Stimulated activated CD4-positive, alpha-beta T cell treated with anti-CD3 and anti-CD28 coated beads, Interleukin-12 subunit alpha, Interleukin-12 subunit beta, amount 100 ng/mL, for 4 hours (primary cell): ENCODE data around the gene ATXN7L1.
"Not testable (repeated sequence)": the region's sequence is repeated elsewhere in the genome, so short reads cannot be mapped to it uniquely, and the experiment has no call there.

Experiments
- DNase-seq: peaks from one replicate; pipeline ENCODE4 v3.0.0-alpha.2; 2020

Gene ATXN7L1

DNA sequence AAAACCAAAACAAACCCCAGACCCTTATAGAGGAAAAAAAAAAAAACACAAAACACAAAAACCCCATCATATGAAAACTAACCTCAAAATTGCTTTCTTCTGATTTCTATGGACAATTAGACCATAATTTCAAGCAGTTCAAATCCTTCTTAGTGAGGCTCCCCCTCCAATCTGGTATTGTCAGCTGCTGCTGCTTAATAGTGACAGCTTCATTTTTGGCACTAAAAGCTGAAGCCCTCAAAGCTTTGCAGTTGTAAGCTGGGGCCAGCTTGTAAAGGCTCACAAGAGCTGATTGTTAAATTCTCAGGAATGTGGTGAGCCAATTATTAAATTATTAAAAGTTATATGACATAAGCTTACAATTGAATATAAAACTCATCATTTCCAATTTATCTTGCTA lies 21.9 kb downstream of the ATXN7L1 start:
- no peak for DNase-seq

DNA sequence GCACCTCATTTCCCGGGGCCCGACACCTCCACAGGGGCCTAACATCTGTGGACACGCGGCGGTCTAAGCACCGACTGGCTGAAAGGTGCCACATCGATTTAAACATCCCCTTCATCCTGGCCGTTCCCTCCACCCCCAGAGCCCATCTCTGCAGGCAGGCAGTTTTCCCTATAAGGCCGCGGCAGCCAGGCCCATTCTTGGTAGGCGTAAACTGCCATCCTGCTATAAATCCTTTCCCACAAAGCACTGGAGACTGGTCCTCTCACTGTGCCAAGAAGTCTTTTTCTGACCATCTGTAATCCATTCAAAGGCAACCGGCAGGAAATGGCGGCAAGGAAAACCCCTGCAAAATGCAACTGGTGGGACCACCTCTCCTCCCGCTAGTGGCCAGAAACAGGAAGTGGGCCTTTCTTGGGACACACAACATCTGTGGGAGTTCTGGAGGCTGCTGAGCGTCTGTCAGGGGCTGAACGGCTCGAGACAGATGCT lies 22.4 kb downstream of the ATXN7L1 start:
- no peak for DNase-seq

DNA sequence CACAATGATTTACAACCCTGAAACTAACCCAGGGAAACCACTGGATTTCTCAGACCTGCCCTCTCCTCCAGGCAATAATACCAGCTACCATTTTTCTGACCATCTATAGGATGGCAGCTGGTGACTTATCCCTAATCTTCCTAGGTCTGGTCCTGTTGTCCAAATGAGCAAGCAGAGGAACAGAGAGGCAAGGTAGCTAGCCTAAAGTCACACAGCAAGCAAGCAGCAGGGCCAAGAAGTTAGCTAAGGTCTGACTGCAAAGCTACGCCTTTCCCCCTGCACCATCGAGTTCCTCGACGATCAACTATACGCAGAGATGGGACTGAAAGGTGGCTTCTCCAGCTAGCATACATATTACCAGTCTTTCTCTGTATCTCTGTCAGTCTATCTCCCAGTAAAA lies 25.3 kb downstream of the ATXN7L1 start:
- no peak for DNase-seq

DNA sequence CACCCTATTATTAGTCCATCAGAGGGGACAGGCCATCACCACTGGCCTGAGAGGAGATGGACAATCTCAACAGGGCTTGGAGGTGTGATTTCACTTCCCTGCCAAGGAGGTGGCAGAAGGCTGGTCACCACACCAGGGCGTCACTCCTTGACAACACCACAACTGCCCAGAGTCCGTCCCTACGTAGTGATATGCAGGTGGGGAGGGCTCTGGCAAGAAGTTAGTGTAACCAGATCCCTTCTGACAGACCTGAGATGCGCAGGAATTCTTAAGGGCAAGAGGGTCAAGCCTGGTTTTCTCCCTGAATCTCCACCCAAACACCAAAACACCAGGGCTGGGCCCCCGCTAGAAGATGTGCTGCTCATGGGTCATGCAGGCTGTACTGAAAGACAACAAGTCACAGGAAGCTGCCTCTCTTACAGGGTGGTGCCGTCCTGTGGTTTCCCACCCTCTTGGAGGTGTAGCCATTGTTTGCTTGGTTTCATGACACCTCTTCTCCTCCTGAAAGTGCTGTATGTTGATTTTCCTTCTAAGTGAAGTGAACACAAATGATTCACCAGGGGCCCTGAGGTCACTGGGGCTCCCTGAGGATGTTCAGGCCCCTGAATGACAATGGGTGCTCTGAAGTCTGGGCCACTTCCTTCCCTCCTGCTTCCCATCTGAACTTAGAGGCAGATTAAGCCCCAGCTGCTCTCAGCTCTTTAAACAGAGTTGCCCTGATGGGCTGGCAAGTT lies 27.1 kb downstream of the ATXN7L1 start:
- DNase-seq, result peak; percentile 31

DNA sequence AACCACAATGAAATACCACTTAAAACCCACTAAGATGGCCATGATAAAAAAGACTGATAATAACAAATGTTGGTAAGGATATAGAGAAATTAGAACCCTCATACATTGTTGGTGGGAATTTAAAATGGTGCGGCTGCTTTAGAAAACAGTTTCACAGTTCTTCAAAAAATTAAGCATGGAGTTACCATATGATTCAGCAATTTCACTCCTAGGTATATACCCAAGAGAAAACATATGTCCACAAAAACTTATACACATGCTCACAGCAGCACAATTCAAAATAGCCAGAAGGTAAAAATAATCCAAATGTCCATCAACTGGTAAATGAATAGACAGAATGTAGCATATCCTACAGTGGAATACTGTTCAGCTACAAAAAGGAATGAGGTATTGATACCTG lies 30.0 kb downstream of the ATXN7L1 start:
- no peak for DNase-seq

DNA sequence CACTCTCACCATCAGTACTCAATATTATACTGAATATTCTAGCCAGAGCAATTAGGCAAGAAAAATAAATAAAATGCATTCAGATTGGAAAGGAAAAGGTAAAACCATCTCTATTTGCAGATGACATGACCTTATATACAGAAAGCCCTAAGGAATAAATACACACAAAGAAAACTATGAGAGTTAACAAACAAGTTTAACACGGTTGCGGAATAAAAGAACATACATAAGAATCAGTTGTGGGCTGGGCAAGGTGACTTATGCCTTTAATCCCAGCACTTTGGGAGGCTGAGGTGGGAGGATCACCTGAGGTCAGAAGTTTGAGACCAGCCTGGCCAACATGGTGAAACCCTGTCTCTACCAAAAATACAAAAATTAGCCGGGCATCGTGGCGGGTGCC lies 31.7 kb downstream of the ATXN7L1 start:
- not testable (repeated sequence) for DNase-seq

DNA sequence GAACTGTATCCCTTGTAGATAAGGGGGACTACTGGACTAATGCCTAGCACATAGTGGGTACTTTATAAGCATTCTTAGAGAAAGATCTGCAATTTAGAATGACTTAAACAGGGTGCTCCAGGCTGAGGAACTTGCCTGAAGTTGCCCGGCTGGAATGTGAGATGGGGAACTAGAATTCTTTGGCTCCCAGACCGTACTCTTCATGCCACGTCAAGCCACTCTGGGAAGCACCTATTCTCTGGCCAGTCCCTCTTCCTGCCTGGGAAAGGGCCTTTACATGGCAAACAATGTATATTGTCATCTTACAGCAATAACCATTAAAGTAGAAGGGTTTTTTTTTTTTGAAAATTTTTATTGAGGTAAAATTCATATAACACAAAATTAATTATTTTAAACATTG lies 34.5 kb downstream of the ATXN7L1 start:
- no peak for DNase-seq

DNA sequence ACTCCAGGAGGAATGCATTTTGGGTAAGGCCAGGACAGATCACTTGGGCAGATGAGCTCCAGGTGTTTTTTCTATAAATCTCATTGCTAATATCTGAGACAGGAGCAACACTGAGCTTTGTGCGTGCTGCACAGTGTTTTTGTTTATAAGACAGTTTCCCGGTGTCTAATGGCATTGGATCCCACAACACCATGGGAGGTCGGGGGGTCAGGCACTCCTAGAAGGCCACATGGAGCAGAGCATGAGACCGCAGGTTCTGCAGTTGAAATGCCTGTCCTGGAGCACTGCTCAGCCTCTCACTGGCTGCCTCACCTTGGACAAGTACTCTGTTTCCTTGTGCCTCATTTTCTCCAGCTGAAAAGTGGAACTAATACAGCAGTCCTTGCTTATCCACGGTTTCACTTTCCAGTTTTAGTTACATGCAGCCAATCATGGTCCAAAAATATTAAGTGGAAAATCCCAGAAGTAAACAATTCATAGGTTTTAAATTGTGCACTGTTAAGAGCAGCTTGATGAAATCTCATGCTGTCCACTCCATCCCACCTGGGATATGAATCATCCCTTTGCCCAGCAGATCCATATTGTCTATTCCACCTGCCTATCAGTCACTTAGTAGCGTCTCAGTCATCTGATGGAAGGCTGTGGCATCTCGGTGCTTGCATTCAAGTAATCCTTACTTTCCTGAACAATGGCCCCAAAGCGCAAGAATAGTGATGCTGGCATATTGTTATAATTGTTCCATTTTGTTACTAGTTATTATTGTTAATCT lies 35.2 kb downstream of the ATXN7L1 start:
- DNase-seq, result no peak

DNA sequence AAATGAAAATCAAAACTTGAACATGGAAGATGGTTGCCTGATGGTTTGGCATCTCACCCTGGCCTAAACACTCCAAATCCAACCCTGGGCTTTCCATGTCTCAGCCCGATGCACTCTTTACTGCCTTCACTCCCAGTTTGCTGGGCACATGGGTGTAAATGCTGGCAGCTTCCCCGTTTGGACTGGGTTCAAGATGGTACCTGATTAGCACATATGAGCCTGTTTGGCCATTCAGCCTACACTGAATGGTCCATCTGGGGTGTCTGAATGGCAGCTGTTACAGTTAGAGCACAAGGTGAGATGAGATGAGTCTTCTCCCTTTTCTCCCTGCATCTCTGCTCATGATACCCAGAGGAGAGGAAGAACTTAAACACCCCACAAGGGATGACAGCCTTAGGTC lies 37.1 kb downstream of the ATXN7L1 start:
- no peak for DNase-seq

DNA sequence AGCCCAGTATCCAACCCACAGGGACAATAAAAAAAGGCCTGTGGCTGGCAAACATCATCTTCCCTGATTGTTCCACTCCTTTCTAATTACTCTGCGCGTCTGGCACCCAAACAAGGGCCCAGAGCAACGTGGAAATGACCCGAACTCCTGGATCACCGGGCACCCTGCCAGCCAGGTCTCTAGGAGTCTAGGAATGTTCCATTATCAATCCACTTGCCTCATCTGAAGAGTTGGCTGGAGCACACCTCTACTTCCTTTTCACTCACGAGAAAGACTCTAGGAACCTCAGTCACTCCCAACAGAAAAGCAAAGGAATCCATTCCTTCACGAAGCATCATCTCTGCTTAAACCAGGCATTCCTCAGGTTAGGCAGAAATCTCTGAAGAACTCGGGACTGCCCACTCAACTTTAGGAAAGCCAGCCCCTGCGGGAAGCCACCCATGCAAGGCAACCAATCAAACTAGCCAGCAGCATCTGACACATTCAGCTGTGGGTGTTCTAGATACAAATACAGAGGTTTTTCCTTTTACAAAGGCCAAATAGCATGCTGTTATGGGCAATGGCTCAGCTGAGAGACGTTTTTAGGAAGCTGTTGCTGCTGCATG lies 37.7 kb downstream of the ATXN7L1 start:
- DNase-seq, result no peak

DNA sequence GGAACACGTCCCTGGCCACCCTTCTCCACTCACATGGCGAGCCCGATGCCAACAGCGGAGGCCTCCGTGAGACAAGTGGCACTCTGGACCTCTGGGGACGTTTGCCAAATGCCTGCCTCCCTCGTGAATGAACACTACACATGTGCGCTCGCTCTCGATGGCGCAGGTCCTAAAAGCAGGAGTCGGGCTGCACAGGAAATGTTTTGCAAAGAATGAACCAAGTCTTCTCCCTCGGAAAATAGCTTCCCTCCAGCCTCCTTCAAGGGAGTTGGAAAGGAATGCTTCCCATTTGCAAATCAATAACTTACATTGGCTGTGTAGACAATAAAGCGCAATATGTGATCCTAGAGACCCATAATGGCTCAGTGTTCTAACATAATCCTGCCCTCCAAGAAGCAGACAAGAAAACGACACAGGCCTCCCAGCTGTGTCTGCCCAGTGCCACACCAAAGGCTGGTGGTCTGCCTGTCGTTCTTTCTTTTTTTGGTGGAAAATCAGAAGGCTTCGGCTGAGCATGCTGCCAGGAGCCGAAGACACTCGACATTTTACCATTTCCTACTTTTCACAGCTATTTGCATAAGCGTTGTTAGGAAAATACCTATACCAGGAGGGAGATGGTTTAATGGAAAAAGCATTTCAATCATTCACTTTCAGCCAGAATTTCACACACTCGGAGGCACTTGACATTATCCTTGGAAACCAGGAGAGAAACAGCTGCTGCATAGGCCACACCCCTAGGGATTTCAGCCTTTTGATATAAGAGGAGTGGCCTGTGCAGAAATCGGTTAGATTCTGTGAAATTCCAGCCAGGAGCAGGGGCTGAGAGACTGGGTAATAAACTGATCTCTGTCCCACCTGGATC lies 38.4 kb downstream of the ATXN7L1 start:
- DNase-seq, result no peak

DNA sequence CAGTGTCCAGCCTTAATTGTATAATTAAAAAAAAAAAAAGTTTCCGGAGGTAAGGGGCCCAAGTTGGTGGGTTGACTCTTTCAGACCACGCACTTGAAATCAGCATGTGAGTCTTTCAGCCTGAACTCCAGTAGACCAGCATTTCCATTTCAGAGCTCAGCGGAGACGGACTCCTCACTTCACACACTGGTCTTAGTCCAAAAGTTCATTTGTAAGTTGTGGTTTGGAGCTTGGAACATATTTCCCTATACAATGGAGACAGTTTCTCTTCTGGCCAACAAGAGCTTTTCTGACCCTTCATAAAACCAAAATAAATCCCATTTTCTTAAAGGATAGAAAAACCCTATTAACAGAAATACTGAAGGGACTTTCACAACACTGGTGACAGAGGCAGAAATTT lies 41.0 kb downstream of the ATXN7L1 start:
- no peak for DNase-seq

DNA sequence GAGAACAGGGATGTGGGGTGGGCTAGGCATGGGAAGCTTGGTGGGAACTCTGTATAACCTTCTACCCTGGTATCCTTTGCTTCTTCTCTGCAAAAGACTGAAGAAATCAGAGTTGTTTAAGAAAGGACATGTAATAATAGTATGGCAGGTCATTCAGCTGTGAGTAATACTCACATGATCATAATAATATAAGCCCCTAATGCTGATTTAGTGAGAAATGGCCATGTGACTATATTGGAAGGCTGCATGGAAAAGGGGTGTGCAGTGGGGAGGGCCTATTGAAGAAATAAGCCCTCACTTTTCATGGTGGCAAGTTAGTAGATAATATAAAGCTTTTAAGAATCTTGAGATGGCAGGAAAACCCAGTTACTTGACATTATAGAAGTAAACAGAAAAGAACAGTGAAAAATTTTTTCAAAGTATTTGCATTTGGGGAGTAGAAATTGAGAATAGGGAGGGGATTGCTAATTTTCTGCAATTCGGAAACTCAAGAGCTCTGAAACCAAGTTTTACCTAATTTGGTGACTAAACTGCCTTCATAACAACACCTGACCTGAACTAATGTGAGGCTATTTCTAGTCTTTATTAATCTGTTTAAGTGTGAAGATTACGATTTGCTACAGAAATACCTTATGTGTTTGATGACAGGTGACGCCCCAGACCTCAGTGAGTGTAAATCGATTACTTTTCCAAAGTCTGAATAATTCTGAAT lies 44.4 kb downstream of the ATXN7L1 start:
- no peak for DNase-seq

DNA sequence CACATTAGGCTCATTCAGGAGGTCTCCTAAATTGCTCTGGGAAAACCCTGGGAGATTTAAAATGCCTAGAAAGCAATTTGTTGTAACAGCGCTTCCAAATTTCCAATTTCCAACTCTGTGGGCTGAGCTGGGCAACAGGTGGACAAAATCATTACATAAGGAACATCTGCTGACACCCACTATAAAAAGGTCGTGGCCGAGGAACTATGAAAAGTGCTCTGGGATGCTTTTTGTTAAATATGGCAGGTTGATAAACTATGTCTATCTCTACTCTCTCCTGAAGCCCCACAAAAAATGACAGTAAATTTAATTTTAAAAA lies 45.1 kb downstream of the ATXN7L1 start:
- DNase-seq, result no peak

DNA sequence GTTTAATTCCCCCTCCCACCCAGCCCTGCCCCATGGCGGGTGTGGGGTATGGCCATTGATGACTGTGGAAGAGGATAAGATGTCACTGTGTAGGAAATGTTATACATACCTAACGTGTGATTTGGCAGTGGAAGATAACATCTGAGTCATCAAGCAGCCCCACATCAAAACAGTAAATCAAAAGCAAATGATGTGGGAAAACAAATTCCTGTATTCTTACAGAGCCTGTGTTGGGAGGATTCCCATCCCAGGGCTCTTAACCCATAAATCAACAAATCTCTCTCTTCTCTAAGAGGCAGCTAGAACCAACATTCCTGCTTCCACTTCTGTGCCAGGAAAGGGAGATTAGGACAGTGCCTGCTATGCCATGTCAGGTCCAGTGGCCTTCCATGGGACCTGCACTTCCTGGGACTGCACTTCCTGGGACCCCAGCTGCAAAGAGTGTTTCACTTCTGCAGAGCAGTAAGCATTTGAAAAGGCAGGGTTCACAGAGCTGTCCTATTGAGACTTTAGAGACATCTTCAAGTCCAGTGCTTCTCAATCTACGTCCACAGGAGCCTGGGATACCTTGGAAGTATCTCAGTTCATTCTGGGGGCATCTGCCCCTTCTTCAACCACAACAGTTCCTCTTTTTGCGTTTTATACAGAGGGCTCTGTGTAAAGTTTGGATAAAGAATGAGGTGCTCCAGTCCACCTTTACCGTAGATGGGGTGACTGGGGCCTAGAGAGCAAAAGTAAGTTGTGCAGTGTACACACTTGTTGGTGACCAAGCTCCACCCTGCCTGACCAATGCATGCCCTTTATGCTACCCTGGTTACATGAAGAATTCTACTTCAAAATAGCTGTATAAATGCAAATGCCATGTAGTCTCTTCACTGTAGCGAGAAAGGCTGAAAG lies 45.7 kb downstream of the ATXN7L1 start:
- DNase-seq, result no peak

DNA sequence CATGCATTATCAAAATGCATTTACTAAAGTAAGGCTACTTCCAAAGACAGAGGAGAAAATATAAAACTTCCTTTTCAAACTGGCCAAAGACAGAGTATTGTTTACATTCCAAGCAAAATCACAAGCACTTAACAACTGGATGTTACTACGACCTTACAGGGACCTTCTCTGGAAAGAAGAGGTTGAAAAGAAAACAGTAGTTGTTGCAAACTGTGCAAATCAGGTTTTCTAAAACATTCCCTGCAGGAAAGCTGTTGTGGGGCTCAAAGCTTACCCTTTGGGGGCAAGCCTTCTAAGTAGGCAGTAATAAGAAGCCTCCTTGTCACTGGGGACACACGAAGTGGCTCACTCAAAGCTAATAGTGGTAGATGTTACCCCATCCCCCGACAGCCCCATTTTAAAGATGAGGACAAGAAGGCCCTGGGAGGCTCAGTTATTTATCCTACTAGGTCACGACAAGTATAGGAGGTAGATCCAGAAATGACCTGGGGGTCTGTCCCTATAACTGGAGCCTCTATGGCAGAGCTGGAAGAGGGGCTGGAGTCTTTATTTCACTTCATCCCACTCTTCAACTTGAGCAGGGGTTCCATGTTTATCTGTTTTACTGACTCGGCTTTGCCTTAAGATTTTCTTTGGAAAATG lies 46.6 kb downstream of the ATXN7L1 start:
- DNase-seq, result no peak

DNA sequence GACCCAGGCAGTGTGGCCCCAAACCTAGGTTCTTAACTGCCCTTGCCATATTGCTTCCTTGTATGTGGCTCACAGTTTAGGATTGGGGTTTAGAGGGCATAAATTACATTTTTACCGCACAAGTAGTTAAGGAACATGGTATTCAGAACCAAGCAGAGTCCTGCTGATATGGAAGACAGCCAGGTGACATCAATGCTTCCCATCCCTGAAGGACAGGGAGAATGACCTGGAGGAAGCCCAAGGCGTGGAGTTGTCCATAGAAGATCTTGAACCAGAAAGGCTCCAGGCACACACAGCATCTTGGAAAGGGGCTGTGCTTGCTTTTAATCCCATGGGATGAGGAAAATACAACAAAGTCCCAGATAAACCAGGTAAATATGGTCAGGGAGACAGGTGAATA lies 48.3 kb downstream of the ATXN7L1 start:
- no peak for DNase-seq

DNA sequence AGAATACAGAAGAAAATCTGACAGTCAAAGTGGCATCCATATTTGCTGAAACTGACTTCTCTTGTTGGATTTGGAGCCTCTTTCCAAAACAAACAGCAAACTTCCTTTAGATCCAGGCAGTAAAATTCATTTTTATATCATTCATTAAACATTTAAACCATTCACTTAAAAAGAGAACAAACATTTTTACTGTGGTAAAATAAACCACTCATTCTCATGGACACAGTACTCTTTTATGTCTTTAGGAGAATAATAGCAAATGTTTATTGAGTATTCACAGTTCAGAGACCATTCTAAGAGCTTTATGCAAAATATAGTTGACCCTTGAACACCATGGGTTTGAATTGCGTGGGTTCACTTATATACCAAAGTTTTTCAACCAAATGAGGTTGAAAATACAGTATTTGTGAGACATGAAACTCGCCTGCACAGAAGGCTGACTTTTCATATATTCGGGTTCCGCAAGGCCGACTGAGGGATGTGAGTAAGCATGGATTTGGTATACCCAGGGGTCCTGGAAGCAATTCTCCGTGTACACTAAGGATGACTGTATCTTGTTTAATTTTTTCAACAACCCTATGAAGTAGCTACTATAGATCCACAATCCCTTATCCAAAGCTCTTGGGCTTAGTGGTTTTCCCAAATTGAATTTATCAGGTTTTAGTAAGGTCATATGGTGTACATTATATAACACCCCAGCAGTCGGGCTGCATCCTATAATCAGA lies 49.1 kb downstream of the ATXN7L1 start:
- DNase-seq, result no peak

DNA sequence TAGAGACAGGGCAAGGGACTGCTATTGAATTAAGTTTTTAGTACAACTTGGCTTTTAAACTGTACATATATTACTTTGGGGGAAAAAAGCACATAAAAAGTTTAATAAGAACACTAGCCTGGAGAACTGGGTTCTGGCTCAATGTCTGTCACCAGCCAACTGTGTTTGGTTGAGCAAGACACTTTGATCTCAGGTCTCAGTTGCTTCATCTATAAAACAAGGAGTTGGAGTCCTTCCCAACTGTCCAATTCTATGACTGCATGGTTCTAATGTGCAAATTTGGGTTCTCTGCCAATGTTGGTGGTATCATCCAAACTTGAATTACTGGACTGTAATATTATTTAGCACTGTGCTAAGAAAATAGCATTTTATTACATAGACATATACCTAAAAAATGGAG lies 50.3 kb downstream of the ATXN7L1 start:
- no peak for DNase-seq

DNA sequence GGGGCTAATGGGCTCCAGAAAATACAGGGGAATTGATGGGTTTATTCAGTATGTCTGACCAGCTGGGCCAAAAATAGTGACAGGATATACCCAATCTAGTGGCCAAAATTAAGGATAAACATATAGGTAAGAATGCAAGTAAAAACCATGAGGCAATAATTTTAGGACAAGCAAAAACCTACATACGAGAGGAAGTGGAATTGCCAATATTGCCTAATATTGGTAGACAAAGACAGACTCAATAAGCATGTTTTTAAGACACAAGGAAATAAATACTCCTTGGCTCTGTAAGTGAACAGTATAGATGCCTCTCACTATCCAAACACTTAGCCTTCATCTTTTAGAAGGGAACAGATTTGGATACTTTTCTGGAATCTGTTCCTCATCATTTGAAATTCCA lies 51.0 kb downstream of the ATXN7L1 start:
- no peak for DNase-seq
